Measurements from ENCODE around the gene TRAPPC8. TPM values are rescaled to one million over a fixed set of nuclear protein-coding genes. Genes with fewer than 3 reads are reported as not detected.

Gene TRAPPC8
- total RNA-seq, 1 experiment from 2014 or later: 30.4 TPM

DNA sequence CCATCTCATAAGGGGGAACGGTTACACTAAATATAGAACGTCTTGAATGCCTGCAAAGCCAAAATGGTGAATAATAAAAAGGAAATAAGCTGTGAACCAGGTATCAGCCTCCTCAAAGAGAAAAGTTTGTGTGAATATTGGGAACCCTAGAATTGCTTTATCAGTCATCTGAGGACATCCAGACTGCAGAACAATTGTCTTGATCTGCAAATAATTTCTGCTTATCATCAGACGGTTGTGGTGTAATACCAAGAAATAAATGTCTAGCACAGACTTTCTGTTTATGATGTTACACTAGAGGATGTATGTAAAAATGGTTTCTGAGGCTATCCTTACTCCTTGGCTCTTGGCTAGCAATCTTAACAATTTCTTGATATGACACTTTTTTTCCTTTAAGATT is 128.8 kb downstream of the TRAPPC8 start:
- no peak overlapping the region for H3K27ac ChIP-seq (ENCODE audit: low read depth, low read length)
- ATAC-seq (no peak), DNase-seq (ENCODE audit: low read depth, low spot score) (no peak)
- ChIA-PET POLR2A (no interaction called here), RAD21 (ENCODE audit: low non-redundant PET in 1 of 2, low total read pairs in 2 of 2, uncharacterized antibody in 2 of 2, unreplicated experiment in 2 of 2) (no interaction called here), CTCF (no interaction called here)
- no peaks in the 10 kb centered on the region for H3K79me2 ChIP-seq (ENCODE audit: insufficient read depth, low read length)
- TF ChIP-seq RAD21 (IDR thresholded peaks at IDR 0.05; ENCODE audit: low read depth) (no peak), POLR2A (IDR thresholded peaks at IDR 0.05; ENCODE audit: borderline replicate concordance, extremely low read depth, insufficient read depth, insufficient read length) (no peak), EZH2phosphoT487 (IDR thresholded peaks at IDR 0.05; ENCODE audit: borderline replicate concordance) (no peak), FOSL1 (IDR thresholded peaks at IDR 0.05; ENCODE audit: low read depth) (no peak), CEBPB (IDR thresholded peaks at IDR 0.05; ENCODE audit: low read depth) (no peak), ZFX (IDR thresholded peaks at IDR 0.05) (no peak), SIN3A (IDR thresholded peaks at IDR 0.05; ENCODE audit: low read depth) (no peak), SP1 (IDR thresholded peaks at IDR 0.05; ENCODE audit: low read depth) (no peak), JUND (IDR thresholded peaks at IDR 0.05) (no peak), EGR1 (IDR thresholded peaks at IDR 0.05; ENCODE audit: low read depth) (no peak), POLR2AphosphoS5 (IDR thresholded peaks at IDR 0.05; ENCODE audit: low read depth, low read length) (no peak), CBX3 (IDR thresholded peaks at IDR 0.05; ENCODE audit: low read depth) (no peak), ELF1 (IDR thresholded peaks at IDR 0.05; ENCODE audit: borderline replicate concordance, low read depth) (no peak), YY1 (IDR thresholded peaks at IDR 0.05; ENCODE audit: extremely low read depth, insufficient replicate concordance, low read depth, low read length) (no peak), SRF (IDR thresholded peaks at IDR 0.05; ENCODE audit: low read depth) (no peak), EZH2 (IDR thresholded peaks at IDR 0.05) (no peak)
- TF ChIP-seq, protein P1, sequence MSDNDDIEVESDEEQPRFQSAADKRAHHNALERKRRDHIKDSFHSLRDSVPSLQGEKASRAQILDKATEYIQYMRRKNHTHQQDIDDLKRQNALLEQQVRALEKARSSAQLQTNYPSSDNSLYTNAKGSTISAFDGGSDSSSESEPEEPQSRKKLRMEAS (IDR thresholded peaks at IDR 0.05): no peak
- TF ChIP-seq, protein P2, sequence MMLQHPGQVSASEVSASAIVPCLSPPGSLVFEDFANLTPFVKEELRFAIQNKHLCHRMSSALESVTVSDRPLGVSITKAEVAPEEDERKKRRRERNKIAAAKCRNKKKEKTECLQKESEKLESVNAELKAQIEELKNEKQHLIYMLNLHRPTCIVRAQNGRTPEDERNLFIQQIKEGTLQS (IDR thresholded peaks at IDR 0.05): no peak
- TF ChIP-seq, protein P3, sequence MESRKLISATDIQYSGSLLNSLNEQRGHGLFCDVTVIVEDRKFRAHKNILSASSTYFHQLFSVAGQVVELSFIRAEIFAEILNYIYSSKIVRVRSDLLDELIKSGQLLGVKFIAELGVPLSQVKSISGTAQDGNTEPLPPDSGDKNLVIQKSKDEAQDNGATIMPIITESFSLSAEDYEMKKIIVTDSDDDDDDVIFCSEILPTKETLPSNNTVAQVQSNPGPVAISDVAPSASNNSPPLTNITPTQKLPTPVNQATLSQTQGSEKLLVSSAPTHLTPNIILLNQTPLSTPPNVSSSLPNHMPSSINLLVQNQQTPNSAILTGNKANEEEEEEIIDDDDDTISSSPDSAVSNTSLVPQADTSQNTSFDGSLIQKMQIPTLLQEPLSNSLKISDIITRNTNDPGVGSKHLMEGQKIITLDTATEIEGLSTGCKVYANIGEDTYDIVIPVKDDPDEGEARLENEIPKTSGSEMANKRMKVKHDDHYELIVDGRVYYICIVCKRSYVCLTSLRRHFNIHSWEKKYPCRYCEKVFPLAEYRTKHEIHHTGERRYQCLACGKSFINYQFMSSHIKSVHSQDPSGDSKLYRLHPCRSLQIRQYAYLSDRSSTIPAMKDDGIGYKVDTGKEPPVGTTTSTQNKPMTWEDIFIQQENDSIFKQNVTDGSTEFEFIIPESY (IDR thresholded peaks at IDR 0.05; ENCODE audit: extremely low read depth, insufficient replicate concordance, low read length): no peak
- TF ChIP-seq, protein P4, sequence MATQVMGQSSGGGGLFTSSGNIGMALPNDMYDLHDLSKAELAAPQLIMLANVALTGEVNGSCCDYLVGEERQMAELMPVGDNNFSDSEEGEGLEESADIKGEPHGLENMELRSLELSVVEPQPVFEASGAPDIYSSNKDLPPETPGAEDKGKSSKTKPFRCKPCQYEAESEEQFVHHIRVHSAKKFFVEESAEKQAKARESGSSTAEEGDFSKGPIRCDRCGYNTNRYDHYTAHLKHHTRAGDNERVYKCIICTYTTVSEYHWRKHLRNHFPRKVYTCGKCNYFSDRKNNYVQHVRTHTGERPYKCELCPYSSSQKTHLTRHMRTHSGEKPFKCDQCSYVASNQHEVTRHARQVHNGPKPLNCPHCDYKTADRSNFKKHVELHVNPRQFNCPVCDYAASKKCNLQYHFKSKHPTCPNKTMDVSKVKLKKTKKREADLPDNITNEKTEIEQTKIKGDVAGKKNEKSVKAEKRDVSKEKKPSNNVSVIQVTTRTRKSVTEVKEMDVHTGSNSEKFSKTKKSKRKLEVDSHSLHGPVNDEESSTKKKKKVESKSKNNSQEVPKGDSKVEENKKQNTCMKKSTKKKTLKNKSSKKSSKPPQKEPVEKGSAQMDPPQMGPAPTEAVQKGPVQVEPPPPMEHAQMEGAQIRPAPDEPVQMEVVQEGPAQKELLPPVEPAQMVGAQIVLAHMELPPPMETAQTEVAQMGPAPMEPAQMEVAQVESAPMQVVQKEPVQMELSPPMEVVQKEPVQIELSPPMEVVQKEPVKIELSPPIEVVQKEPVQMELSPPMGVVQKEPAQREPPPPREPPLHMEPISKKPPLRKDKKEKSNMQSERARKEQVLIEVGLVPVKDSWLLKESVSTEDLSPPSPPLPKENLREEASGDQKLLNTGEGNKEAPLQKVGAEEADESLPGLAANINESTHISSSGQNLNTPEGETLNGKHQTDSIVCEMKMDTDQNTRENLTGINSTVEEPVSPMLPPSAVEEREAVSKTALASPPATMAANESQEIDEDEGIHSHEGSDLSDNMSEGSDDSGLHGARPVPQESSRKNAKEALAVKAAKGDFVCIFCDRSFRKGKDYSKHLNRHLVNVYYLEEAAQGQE (IDR thresholded peaks at IDR 0.05; ENCODE audit: low read depth): no peak
- no peak overlapping the region for H3K4me2 ChIP-seq (ENCODE audit: low read length)
- intact Hi-C loops (cut with micrococcal nuclease): no loop called here
- H3K9ac ChIP-seq (ENCODE audit: low read length): no peak overlapping the region
- BruUV-seq (replicated peaks): no TSS peak
- H2AFZ ChIP-seq (ENCODE audit: low read depth, low read length, poor library complexity, severe bottlenecking): no peak overlapping the region
- no peaks in the 10 kb centered on the region for H3K4me1 ChIP-seq (ENCODE audit: control insufficient read depth in 1 of 2, insufficient read depth in 2 of 2, low read length in 2 of 2)
- H3K4me3 ChIP-seq (replicated peaks in 1 of 2; ENCODE audit: low read depth in 1 of 2, low read length in 2 of 2): no peak overlapping the region
- no peaks in the 10 kb centered on the region for H3K9me3 ChIP-seq (ENCODE audit: control insufficient read depth in 1 of 2, insufficient read depth in 1 of 2, low read depth in 1 of 2, low read length in 2 of 2)
- no peaks in the 10 kb centered on the region for H4K20me1 ChIP-seq (ENCODE audit: insufficient read depth)
- H3K36me3 ChIP-seq (ENCODE audit: control insufficient read depth in 1 of 2, insufficient read depth in 2 of 2, low read length in 2 of 2): no peaks in the 10 kb centered on the region
- H3K9me2 ChIP-seq (ENCODE audit: insufficient read depth): no peaks in the 10 kb centered on the region
- no peaks in the 10 kb centered on the region for H3K27me3 ChIP-seq (ENCODE audit: insufficient read depth, low read length)
